HG03025 (cell line): ENCODE measurements around the gene GDPD5.
"Not testable (repeated sequence)": the region's sequence is repeated elsewhere in the genome, so short reads cannot be mapped to it uniquely, and the experiment has no call there.

Experiments used
- ATAC-seq: cut with Tn5 transposase; IDR thresholded peaks from one replicate; pipeline ENCODE4 v1.9.1; 2021; ENCODE audit warnings: mild to moderate bottlenecking, moderate library complexity; ENCODE audit not compliant: unreplicated experiment, low FRiP score

GDPD5 gene

GRCh38 chr11:75431533-75432525 is 93.9 kb downstream of the GDPD5 start:
- ATAC-seq: no peak

- ATAC-seq: no peak
Measured at GRCh38 chr11:75430714-75431532, 94.8 kb downstream of the GDPD5 start.

DNA sequence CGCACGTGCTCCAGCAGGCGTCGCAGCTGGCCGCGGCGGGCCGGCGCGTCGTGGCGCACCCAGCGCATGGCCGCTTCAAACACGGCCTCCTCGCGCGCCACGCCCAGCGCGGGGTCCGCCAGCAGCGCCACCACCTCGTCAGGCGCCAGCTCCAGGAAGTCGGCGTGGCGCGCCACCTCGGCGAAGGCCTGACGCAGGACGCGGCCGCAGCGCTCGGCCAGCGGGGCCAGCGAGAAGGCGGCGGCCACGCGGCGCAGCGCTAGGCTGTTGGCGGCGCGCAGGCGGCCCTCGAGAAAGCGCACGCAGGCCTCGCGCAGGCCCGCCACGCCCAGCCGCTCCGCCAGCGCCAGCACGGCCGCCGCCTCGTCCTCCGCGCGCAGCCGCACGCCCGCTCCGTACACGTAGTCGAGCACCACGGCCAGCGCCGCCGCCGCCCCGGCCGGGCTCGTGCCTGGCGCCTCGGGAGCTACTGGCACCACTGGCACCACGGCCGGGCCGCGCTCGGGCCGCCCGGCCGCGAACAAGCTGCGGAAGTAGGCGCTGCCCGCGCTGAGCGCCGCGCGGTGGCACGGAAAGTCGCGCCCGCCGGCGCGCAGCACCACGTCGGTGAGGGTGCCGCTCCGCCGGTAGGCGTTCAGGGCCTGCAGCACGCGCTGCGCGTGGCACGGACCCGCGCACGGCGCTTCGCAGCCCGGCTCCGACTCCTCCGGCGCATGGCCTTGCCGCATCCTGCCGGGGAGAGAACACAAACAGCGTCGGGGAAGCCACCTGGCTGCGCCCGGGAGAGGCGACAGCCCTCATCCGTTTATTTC is 95.6 kb downstream of the GDPD5 start:
- peak; percentile 45 for ATAC-seq

GRCh38 chr11:75429641-75429901 is 96.2 kb downstream of the GDPD5 start:
- ATAC-seq: no peak

DNA sequence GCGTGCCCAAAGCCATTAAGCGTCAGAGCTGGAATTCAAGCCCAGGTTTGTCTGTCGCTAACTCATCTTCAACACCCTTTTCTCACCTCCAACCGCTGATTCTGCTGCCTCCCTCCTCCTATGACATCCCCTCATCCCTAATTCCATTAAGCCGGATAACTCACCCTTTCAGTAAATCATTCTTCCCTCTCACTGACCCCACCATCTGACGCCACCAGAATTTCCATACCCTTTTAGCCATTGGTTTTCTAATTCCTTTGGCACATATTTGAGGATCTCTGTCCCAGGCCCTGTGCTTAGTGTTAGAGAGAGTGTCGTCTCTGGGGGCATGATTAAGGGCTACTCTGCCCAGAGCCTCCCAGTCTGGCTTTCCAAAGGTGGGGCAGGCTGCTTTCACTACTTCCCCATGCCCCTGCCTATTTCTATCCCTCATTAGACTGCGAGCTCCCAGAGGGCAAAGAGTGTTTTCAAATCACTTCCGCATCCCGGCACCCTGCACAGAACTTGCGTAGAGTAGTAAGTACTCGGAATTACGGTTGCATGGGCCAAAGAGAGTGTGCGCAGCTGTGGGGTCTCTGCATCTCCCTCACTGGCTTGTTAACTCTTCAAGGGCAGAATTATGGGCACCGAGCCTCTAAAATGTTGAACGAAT is 96.6 kb downstream of the GDPD5 start:
- ATAC-seq: no peak

- no peak for ATAC-seq
Measured at GRCh38 chr11:75428281-75428724, 97.4 kb downstream of the GDPD5 start.

DNA sequence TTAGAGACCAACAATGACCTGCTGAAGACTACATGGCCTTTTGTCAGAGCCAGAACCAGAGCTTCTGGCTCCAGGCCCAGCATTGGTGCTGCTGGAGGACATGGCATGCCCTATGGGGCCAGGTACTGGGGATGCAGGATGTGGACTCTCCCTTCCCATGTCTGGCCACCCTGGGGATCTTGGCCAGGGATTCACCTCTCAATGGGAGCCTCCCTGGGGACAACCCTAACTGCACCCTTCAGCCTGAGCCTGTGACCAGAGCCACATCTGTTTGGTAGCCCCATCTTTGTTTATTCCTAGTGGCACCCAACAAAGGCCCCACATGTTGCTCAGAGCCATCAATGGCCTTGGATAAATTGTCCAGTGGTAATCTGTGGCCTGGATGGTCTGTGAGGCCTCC is 98.6 kb downstream of the GDPD5 start:
- no peak for ATAC-seq

- ATAC-seq: no peak
Measured at GRCh38 chr11:75426720-75427086, 99.0 kb downstream of the GDPD5 start.

DNA sequence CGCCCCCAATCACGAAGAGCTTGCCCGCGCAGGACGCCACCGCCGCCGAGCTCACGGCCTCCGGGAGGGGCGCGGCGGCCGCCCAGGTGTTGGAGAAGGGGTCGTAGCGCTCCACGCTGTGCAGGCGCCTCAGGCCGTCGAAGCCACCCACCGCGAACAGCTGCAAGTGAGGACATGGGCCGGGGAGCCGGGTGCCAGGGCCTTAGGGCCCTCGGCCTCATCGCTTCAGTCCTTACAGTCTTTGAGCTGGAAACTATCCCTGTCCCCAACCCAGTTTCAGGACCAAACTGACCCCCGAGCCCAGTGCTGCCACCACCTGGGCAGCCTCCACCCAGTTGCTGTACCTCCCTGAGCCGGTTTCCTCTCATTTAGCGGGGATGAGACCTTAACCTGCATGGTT is 100.3 kb downstream of the GDPD5 start:
- ATAC-seq: no peak

GRCh38 chr11:75424396-75424795 is 101.3 kb downstream of the GDPD5 start:
- no peak for ATAC-seq

DNA sequence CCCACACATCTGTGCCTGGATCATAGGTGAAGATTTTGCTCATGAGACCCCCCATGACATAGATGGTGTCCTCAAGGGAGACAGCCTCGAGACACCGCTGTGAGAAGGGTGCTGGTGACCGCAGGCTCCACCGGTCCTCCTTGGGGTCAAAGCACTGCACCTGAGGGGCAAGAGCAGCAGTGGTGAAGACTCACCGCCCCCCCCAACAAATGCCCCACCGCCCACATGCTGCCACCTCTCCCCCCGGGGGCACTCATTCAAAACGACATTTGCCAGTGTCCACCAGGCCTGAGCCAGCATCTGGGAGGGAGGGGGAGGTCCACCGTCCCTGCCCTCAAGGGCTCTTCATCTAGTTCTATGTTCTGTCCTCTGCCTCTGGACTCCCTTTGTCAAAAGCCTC is 102.0 kb downstream of the GDPD5 start:
- ATAC-seq: no peak

DNA sequence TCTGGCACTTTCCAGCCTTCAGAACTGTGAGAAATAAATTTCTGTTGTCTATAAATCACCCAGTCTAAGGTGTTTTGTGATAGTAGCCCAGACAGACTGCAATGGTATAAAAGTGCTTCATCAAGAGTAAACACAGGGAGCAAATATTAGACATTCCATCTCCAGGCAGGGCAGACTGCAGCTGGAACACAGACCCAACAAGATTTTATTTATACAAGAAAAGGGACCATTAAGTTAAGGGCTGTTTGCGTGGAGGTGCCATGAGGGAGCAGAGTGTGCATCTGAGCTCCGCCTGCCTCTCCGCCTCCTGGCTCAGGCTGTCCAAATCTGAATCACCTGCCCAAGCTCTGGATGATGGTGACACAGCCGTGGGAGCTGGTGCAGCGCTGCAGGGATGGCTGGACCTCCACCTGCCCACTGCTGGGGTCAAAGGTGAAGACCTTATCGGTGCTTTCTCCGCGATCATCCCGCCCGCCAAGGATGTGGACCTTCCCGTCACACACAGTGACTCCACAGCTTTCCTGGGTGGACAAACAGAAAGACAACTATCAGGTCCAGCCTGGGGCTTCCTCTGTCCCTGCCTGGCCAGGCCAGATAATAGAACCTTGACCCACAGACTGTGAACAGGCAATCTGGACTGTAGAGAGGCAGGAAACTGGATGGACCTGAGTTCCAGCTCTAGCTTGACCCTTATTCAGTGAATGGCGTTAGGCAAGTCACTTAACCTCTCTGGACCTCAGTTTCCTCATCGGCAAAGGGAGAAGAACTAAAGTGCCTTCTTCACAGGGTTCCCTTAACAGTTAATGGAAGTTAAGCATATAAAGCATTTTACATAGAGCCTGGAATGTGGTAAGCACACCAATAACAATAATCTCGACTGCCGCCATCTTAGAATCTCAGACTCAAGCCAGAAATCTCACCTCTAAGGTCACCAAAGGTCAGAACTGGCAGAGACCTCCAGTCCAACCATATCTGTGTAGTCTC is 103.2 kb downstream of the GDPD5 start:
- ATAC-seq: no peak

DNA sequence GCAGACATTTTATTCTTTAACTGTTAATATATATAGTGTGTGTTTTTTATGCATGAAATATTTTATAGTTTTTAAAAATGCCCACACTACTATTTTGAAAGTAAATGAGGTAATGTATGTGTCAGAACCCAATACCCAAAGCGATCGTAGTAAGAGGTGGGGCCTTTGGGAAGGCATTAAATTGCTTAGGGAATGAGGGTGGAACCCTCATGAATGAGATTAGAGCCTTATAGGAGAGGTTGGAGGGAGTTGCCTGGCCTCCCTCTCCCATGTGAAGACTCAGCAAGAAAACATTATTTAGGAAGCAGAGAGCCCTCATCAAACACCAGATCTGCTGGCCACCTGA is 103.9 kb downstream of the GDPD5 start:
- no peak for ATAC-seq

- no peak for ATAC-seq
Measured at GRCh38 chr11:75421035-75421602, 104.6 kb downstream of the GDPD5 start.

DNA sequence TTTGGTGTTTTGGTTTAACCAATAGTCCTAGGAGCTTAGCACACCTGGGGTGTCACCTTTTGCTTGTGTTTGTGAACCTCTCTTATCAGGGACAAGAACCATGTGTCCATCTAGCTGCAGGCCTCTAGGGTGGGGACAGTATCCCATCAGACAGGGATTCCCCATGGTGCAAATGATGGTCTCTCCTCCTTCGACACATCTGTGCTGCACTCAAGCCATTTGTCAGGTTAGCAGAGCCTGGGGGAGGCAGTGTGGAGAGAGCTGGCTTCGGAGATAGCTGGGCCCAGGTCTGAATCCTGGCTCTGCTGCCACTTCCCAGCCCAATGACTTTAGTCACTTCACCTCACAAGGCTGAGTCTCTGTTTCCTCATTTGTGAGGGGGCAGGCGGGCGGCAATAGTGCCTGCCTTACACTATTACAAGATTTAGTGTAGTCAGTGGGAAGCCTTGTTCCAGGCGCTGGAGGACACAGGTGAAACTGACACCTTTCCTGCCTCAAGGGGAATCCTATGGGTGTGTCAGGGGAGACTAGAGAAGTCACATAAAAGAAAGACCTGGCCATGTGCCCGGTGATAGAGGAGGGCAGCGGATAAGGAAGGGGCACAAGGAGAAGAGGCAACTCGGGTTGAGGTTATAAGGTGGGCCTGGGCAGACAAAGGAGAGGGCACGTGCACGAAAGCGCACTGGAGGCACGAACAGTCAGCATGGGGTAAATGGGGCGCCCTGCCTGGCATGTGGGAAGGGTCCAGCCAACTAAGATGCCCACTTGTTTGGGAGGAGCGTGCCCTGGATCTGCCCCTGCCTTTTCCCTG is 105.3 kb downstream of the GDPD5 start:
- ATAC-seq: no peak

- no peak for ATAC-seq
Measured at GRCh38 chr11:75413864-75414263, 111.9 kb downstream of the GDPD5 start.

- ATAC-seq: not testable (repeated sequence)
Measured at GRCh38 chr11:75413146-75413545, 112.6 kb downstream of the GDPD5 start.

DNA sequence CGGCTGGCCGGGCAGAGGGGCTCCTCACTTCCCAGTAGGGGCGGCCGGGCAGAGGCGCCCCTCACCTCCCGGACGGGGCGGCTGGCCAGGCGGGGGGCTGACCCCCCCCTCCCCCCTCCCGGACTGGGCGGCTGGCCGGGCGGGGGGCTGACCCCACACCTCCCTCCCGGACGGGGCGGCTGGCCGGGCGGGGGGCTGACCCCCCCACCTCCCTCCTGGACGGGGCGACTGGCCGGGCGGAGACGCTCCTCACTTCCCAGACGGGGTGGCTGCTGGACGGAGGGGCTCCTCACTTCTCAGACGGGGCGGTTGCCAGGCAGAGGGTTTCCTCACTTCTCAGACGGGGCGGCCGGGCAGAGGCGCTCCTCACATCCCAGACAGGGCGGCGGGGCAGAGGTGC is 115.8 kb downstream of the GDPD5 start:
- not testable (repeated sequence) for ATAC-seq
